Stimulated activated CD4-positive, alpha-beta T cell treated with anti-CD3 and anti-CD28 coated beads, TNF-alpha, amount 100 ng/mL, for 24 hours (primary cell): ENCODE measurements around the gene TP63.
"Not testable (repeated sequence)": the region's sequence is repeated elsewhere in the genome, so short reads cannot be mapped to it uniquely, and the experiment has no call there.

Experiments used
- DNase-seq, 3 experiments: peaks; one replicate each; pipeline ENCODE4 v3.0.0-alpha.2; 2020; ENCODE audit warnings: low read depth in 3 of 3

Gene TP63

GRCh38 chr3:189721873-189722665 is 90.9 kb downstream of the TP63 start:
- DNase-seq = no peak

DNA sequence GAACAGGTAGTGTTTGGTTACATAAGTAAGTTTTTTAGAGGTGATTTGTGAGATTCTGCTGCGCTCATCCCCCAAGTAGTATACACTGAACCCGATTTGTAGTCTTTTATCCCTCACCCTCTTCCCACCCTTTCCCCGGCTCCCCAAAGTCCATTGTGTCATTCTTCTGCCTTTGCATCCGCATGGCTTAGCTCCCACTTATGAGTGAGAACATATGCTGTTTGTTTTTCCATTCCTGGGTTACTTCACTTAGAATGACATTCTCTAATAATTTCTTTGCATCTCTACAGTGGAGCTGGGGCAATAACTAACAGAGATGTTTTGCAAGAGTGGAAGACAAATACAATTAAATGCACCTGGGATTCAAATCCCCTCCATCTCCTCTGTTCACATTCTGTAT is 93.2 kb downstream of the TP63 start:
- DNase-seq = no peak

DNA sequence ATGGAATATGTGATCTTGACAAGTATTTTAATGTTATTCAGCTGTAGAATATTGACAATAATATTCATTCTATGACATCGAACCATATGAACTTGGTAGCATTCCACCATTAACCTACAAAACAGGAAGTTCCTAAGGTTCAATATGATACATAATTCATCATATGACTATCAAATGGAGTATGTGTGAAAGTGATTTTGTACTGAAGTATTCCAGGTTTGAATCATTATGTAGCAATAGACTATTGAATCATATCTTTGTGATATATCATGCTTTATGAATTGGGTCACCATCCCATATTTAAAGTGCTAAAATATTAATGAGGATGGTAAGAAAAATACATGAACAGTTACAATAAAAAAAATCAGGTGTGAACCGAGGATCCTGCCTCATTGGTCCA is 95.1 kb downstream of the TP63 start:
- no peak for DNase-seq

DNA sequence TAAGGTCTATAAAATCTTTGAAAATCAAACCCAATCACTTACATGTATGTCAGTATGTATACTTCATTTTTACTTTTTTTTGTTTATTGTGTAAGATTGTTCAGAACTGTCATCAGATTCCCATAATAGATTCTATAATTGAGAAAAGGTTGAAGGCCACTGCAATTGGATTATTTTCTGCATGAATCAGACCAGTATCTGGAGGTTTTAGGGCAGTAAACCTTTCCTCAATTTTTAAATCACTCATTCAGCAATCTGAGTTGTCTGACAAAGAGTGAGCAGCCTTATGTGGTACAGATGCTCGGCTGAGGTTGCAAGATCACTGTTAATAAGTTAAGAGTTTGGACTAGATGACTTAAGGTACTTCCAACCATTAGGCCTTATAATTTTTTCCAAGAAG is 96.0 kb downstream of the TP63 start:
- DNase-seq = no peak

GRCh38 chr3:189727898-189728297 is 96.7 kb downstream of the TP63 start:
- no peak for DNase-seq

DNA sequence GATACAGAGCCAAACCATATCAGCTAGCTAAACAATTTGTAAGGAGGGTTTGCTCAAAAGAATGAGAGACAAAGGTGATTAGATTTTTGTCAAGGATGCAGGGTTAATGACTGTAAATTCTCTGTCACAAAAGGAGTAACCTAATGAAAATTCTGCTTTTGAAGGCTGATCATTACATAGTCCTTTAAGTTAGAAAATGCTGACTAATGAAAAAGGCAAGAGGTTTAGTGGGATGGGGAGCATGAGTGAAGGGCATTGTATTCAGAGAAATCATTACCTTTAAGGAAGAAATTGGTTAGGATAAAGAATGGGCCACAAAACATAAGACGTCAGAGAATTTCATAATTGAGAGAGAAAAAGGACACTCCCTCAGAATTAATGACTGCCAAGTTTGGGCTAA is 97.7 kb downstream of the TP63 start:
- DNase-seq = no peak

DNA sequence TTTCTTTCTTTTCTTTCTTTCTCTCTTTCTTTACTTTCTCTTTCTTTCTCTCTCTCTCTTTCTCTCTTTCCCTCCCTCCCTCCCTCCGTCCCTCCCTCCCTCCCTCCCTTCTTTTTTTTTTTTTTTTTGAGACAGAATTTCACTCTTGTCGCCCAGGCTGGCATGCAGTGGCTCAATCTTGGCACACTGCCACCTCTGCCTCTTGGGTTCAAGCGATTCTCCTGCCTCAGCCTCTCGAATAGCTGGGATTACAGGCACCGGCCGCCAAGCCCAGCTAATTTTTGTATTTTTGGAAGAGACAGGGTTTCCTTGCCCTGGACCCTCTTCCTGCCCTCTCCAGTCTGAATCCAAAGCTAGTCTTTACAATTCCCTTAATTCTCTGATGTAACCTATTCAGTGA is 102.9 kb downstream of the TP63 start:
- no peak for DNase-seq

GRCh38 chr3:189735913-189736312 is 104.7 kb downstream of the TP63 start:
- DNase-seq = no peak

- DNase-seq = no peak
Measured at GRCh38 chr3:189737071-189737470, 105.9 kb downstream of the TP63 start.

DNA sequence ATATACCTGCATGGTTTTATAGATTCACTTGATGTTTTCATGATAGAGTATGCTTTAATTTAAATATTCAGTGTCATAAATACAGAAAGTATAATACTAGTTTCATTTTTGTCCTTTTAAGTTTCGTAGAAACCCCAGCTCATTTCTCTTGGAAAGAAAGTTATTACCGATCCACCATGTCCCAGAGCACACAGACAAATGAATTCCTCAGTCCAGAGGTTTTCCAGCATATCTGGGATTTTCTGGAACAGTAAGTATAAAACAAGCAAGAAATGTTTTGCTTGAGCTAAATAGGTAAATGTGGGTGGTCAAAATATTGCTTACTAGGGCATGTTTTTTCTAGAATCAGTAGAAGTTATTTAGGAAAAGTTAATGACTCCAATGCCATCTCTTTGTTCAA is 106.4 kb downstream of the TP63 start:
- no peak for DNase-seq

DNA sequence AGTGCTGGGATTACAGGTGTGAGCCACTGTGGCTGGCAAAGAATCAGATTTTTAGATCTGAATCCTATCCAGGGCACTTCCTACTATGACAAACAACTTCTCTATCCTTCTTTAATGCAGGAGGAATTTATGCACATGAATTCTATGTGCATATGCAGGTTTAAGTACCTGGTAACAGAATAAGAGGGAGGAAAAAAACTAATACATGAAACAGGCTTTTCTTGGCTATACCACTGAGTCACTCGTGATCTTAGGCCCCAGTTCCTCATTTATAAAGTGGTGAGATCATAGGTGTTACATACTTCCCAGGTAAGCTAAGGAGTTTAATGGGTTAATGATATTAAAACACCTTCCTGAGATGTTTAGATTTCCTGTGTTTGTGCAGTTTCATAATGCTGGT is 108.2 kb downstream of the TP63 start:
- DNase-seq = no peak

GRCh38 chr3:189740156-189740555 is 109.0 kb downstream of the TP63 start:
- no peak for DNase-seq

GRCh38 chr3:189744235-189744634 is 113.0 kb downstream of the TP63 start:
- DNase-seq = no peak

GRCh38 chr3:189745622-189746021 is 114.4 kb downstream of the TP63 start:
- DNase-seq = no peak

GRCh38 chr3:189748046-189748445 is 116.9 kb downstream of the TP63 start:
- no peak for DNase-seq

DNA sequence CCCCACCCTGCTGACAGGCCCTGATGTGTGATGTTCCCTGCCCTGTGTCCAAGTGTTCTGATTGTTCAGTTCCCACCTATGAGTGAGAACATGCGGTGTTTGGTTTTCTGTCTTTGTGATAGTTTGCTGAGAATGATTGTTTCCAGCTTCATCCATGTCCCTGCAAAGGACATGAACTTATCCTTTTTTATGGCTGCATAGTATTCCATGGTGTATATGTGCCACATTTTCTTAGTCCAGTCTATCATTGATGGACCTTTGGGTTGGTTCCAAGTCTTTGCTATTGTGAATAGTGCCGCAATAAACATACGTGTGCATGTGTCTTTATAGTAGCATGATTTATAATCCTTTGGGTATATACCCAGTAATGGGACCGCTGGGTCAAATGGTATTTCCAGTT is 119.8 kb downstream of the TP63 start:
- not testable (repeated sequence) for DNase-seq

DNA sequence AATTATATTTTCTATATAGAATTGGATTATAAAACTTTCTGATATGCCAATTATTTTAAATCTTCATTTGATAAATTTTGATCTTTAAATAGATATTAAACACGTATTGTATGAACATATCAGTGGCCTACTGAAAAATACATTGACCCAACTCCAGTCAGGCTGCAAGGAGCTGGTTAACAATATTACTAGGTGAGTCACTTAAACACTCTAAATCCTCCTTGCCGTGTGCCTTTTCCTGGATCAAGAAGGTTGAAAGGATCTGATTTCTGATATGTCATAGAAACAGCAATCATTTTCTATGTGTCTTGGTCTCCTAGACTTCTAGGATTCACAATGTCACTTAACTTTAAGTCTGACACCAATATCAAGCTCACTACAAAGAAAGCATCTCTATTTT is 123.2 kb downstream of the TP63 start:
- no peak for DNase-seq

DNA sequence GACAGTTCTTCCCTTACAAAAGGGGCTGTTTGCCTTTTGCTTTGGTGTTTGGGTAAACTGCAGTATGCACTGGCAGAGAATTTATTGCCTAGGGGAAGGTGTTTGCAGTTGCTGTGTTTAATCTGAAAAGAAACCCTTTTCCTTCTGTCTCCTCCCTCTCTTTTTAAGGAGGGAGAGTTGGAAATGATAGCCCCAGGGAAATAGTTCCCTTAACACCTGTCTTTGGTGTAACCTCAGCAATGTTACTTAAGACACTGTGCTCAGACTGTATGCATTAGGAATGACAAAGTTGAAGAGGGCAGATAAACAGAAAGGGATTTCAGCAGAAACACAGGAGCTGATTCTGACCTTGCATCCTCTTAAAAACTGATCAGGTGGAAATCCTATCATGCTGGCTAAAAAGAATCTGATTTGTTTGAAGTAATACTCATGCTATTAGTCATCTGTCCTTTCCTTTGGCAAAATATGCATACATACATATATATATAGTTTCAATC is 125.4 kb downstream of the TP63 start:
- no peak for DNase-seq

DNA sequence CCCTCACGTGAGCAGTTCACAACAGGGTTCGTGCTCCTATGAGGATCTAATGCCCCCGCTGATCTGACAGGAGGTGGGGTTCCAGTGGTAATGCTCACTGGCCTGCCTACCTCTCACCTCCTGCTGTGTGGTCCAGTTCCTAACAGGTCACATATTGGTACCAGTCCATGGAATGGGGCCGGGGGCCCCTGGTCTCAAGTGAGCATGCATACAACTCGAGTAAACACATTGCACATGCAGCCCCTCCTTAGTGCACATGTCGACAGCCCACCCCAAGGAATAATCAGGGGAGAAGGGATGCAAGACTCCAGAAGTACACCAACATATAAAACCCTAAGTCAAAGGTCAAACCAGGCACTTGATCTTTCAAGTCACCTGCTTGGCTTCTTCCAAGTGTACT is 127.0 kb downstream of the TP63 start:
- DNase-seq = no peak

DNA sequence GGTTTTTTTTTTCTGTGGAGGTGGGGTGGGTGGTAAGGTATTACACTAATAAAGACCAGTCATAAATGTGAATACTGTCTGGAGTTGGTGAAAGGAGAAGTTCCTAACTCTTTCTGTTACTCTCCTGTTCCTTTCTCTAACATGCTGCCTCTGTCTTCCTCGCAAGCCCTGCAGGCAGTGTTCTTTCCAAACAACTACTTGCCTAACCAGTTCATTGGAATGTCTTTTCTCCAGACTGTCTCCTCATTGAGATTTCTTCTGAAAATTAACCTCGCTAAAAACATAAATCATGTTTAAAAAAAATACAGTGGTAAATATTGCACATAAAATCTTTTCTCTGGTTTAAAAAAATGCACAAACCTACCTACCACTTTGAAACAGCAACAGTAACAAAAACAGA is 135.2 kb downstream of the TP63 start:
- no peak for DNase-seq

- no peak for DNase-seq
Measured at GRCh38 chr3:189771842-189772450, 140.8 kb downstream of the TP63 start.

DNA sequence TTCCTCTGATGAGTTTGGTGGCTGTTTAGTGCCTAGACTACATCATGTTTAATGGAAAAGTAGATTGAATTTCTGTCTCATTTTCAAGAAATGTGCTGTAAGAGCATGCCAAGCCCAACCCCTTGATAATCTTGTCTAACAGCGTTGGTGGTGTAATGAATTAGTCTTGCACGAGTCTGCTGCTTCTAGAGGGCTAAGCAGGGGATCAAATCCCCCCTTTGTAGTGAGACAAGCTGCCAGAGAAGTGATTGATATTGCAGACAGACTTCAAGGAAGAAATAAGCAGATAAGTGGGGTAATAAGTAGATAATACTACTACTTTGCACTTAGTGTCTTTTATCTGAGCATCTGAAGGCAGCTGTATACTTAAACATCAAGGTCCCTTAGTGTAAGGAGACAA is 141.4 kb downstream of the TP63 start:
- no peak for DNase-seq

DNA sequence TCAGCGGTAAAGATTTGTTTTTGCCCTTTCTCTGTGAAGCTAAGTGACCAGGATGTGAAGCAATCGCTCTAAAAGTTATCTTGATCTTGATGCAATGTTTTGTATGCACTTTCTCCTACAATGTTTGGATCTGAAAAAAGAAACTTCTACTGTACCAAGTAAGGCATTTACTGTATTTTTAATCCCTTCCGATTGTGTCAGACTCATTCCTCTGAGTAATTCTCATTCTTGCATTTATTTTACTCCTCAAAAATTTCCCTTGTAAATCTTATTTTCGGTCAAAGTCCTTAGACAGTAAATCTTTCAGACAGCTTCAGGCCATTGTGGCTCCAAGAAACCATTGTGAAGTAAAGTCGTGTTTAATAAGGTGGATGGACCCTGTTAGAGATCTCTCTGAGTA is 141.9 kb downstream of the TP63 start:
- no peak for DNase-seq
